ENCODE results near the gene SNAP23. TPM values are rescaled to one million over a fixed set of nuclear protein-coding genes. Genes with fewer than 3 reads are reported as not detected.

The SNAP23 gene
- total and polyA plus RNA-seq, 2 donors (not counting 1 experiment from before 2014, with no cell fraction given) = 52.7 to 133 TPM

DNA sequence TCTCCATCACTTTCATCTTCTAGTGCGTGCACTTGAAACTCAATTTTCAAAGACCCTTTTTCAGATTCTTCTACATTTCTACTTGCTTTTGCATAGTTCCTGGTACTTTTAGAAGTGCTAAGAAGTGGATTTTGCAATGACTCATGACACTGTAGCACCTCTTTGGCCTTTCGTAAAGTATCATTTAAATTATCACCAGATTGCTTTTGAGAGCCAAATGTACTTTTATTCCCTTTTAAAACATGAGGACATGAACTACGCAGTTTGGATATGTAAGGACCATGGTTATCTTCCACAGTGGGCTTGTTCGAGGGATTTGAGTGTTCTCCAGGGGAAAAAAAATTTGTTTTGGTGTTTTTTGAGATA is 45.0 kb upstream of the SNAP23 start:
- no peak overlapping the region for H2AFZ ChIP-seq (ENCODE audit: insufficient read depth, low read depth, low read length, poor library complexity, severe bottlenecking)
- H3K79me2 ChIP-seq (ENCODE audit: control insufficient read depth, insufficient read depth, low read length) = peaks cover 6% of the 10 kb centered on the region
- CTCF ChIA-PET = no interaction called here
- Mint-ChIP-seq H3K27ac (no peak overlapping the region), H3K27me3 (no peaks in the 10 kb centered on the region), H3K4me1 (no peaks in the 10 kb centered on the region), H3K4me3 (no peak overlapping the region), H3K9me3 (ENCODE audit: insufficient read depth) (no peaks in the 10 kb centered on the region)
- no peaks in the 10 kb centered on the region for H3K9me3 ChIP-seq (ENCODE audit: control extremely low read depth in 1 of 3, control insufficient read depth in 2 of 3, insufficient read depth in 1 of 3, low read length in 2 of 3)
- 100% methylated on average over 2 of the region's 4 CpGs for WGBS (ENCODE audit: insufficient coverage)
- no peak for DNase-seq
- H3K4me1 ChIP-seq (ENCODE audit: control insufficient read depth in 2 of 2, insufficient read depth in 2 of 2, low read length in 2 of 2) = peaks cover 0 to 1% of the 10 kb centered on the region in 2 donors
- no peaks in the 10 kb centered on the region for H4K20me1 ChIP-seq (ENCODE audit: control insufficient read depth, insufficient read depth, low read length, poor library complexity, severe bottlenecking)
- H3K4me2 ChIP-seq (replicated peaks; ENCODE audit: low read depth, low read length, poor library complexity, severe bottlenecking) = no peak overlapping the region
- H3K27me3 ChIP-seq (replicated peaks in 1 of 4; ENCODE audit: control extremely low read depth in 1 of 4, control insufficient read depth in 3 of 4, insufficient read depth in 4 of 4, low read length in 3 of 4) = no peaks in the 10 kb centered on the region
- TF ChIP-seq EZH2 (IDR thresholded peaks at IDR 0.05; ENCODE audit: borderline replicate concordance, insufficient read depth, low read depth, low read length, poor library complexity, severe bottlenecking) = no peak
- TF ChIP-seq, protein P1, sequence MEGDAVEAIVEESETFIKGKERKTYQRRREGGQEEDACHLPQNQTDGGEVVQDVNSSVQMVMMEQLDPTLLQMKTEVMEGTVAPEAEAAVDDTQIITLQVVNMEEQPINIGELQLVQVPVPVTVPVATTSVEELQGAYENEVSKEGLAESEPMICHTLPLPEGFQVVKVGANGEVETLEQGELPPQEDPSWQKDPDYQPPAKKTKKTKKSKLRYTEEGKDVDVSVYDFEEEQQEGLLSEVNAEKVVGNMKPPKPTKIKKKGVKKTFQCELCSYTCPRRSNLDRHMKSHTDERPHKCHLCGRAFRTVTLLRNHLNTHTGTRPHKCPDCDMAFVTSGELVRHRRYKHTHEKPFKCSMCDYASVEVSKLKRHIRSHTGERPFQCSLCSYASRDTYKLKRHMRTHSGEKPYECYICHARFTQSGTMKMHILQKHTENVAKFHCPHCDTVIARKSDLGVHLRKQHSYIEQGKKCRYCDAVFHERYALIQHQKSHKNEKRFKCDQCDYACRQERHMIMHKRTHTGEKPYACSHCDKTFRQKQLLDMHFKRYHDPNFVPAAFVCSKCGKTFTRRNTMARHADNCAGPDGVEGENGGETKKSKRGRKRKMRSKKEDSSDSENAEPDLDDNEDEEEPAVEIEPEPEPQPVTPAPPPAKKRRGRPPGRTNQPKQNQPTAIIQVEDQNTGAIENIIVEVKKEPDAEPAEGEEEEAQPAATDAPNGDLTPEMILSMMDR (IDR thresholded peaks at IDR 0.05) = no peak
- POLR2A ChIA-PET = no interaction called here
- H3K36me3 ChIP-seq (replicated peaks in 1 of 2; ENCODE audit: control extremely low read depth in 1 of 2, control insufficient read depth in 1 of 2, extremely low read depth in 1 of 2, insufficient read depth in 2 of 2, low read length in 1 of 2) = peaks cover 8 to 60% of the 10 kb centered on the region in 2 experiments
- intact Hi-C loops (cut with micrococcal nuclease) = no loop called here
- ATAC-seq (ENCODE audit: low read depth) = no peak
- no peak overlapping the region for H3K4me3 ChIP-seq (ENCODE audit: control extremely low read depth in 1 of 5, extremely low read depth in 1 of 5, insufficient read depth in 1 of 5, low read depth in 2 of 5, low read length in 4 of 5)
- no peak overlapping the region for H3K27ac ChIP-seq (ENCODE audit: low read length in 2 of 2)
- H3K9ac ChIP-seq (ENCODE audit: low read length) = no peak overlapping the region

DNA sequence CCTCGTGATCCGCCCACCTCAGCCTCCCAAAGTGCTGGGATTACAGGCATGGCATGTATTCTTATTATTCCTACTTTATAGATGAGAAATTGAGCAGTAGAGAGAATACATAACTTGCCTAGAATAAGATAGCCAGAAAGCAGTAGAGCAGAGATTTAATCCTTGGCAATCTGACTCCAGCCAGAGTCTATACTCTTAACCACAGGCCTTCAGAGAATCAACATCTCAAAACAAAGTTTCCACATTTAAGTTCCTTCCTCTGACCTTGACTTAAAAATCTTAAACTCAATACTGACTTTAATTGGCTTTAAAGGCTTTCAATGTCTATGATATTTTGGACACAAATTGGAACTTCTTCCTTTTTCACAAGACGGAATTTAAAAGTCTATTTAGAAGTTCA is 41.6 kb upstream of the SNAP23 start:
- no peak overlapping the region for H3K4me3 Mint-ChIP-seq
- Histone ChIP-seq H3K4me2 (replicated peaks; ENCODE audit: low read depth, low read length, poor library complexity, severe bottlenecking) (no peak overlapping the region), H3K79me2 (ENCODE audit: control insufficient read depth, insufficient read depth, low read length) (peaks cover 9% of the 10 kb centered on the region), H3K27me3 (replicated peaks in 1 of 4; ENCODE audit: control extremely low read depth in 1 of 4, control insufficient read depth in 3 of 4, insufficient read depth in 4 of 4, low read length in 3 of 4) (no peaks in the 10 kb centered on the region), H3K9ac (ENCODE audit: low read length) (no peak overlapping the region), H3K9me3 (ENCODE audit: control extremely low read depth in 1 of 3, control insufficient read depth in 2 of 3, insufficient read depth in 1 of 3, low read length in 2 of 3) (no peaks in the 10 kb centered on the region), H3K36me3 (replicated peaks in 1 of 2; ENCODE audit: control extremely low read depth in 1 of 2, control insufficient read depth in 1 of 2, extremely low read depth in 1 of 2, insufficient read depth in 2 of 2, low read length in 1 of 2) (peaks cover 7 to 30% of the 10 kb centered on the region in 2 experiments), H3K4me3 (ENCODE audit: control extremely low read depth in 1 of 5, extremely low read depth in 1 of 5, insufficient read depth in 1 of 5, low read depth in 2 of 5, low read length in 4 of 5) (no peak overlapping the region), H3K4me1 (ENCODE audit: control insufficient read depth in 2 of 2, insufficient read depth in 2 of 2, low read length in 2 of 2) (peaks cover 6 to 20% of the 10 kb centered on the region in 2 donors), H3K27ac (ENCODE audit: low read length in 2 of 2) (no peak overlapping the region), H4K20me1 (ENCODE audit: control insufficient read depth, insufficient read depth, low read length, poor library complexity, severe bottlenecking) (no peaks in the 10 kb centered on the region), H2AFZ (ENCODE audit: insufficient read depth, low read depth, low read length, poor library complexity, severe bottlenecking) (no peak overlapping the region)
- ChIA-PET POLR2A (no interaction called here), CTCF (no interaction called here)
- H3K9me3 Mint-ChIP-seq (ENCODE audit: insufficient read depth) = no peaks in the 10 kb centered on the region
- TF ChIP-seq, protein P1 (IDR thresholded peaks at IDR 0.05) = no peak
- no peak for TF ChIP-seq EZH2 (IDR thresholded peaks at IDR 0.05; ENCODE audit: borderline replicate concordance, insufficient read depth, low read depth, low read length, poor library complexity, severe bottlenecking)
- no CpG with 5 or more reads among the region's 3 CpGs for WGBS (ENCODE audit: insufficient coverage)
- DNase-seq = no peak
- intact Hi-C loops (cut with micrococcal nuclease) = no loop called here
- peaks cover 16% of the 10 kb centered on the region for H3K4me1 Mint-ChIP-seq
- H3K27me3 Mint-ChIP-seq = no peaks in the 10 kb centered on the region
- no peak overlapping the region for H3K27ac Mint-ChIP-seq
- no peak for ATAC-seq (ENCODE audit: low read depth)

Data from B cell (primary cell).